Retina (tissue), 1 donor: ENCODE data around the gene NKAIN1.
"Not testable (repeated sequence)": the region's sequence is repeated elsewhere in the genome, so short reads cannot be mapped to it uniquely, and the experiment has no call there.

Source experiments
- DNase-seq: peaks from one replicate; pipeline ENCODE4 v3.0.0-alpha.2; 2016

The NKAIN1 gene

GRCh38 chr1:31193729-31194128 lies 46.0 kb downstream of the NKAIN1 start:
- DNase-seq = no peak

GRCh38 chr1:31191281-31191680 lies 48.4 kb downstream of the NKAIN1 start:
- DNase-seq = no peak

- DNase-seq = no peak
These were observed 49.7 kb downstream of the NKAIN1 start for GRCh38 chr1:31189696-31190674.

- peak; percentile 83 for DNase-seq
These were observed 55.6 kb downstream of the NKAIN1 start for GRCh38 chr1:31183927-31184554.

GRCh38 chr1:31183126-31183525 lies 56.6 kb downstream of the NKAIN1 start:
- DNase-seq = no peak

GRCh38 chr1:31182352-31182751 lies 57.3 kb downstream of the NKAIN1 start:
- peak; percentile 79 for DNase-seq

- DNase-seq = peak; percentile 88
These were observed 58.0 kb downstream of the NKAIN1 start for GRCh38 chr1:31181515-31182343.

GRCh38 chr1:31180338-31180737 lies 59.3 kb downstream of the NKAIN1 start:
- DNase-seq = no peak

GRCh38 chr1:31176291-31176690 lies 63.4 kb downstream of the NKAIN1 start:
- not testable (repeated sequence) for DNase-seq

- DNase-seq = no peak
These were observed 69.3 kb downstream of the NKAIN1 start for GRCh38 chr1:31170486-31170735.

- no peak for DNase-seq
These were observed 73.2 kb downstream of the NKAIN1 start for GRCh38 chr1:31166462-31166861.

- DNase-seq = no peak
These were observed 75.4 kb downstream of the NKAIN1 start for GRCh38 chr1:31164291-31164690.

GRCh38 chr1:31163866-31164265 lies 75.8 kb downstream of the NKAIN1 start:
- no peak for DNase-seq

GRCh38 chr1:31161571-31161970 lies 78.1 kb downstream of the NKAIN1 start:
- no peak for DNase-seq

GRCh38 chr1:31159869-31160611 lies 79.6 kb downstream of the NKAIN1 start:
- no peak for DNase-seq

GRCh38 chr1:31159323-31159722 lies 80.4 kb downstream of the NKAIN1 start:
- DNase-seq = no peak

GRCh38 chr1:31155216-31155806 lies 84.4 kb downstream of the NKAIN1 start:
- DNase-seq = peak; percentile 68

- peak; percentile 89 for DNase-seq
These were observed 85.0 kb downstream of the NKAIN1 start for GRCh38 chr1:31154632-31155215.

GRCh38 chr1:31154000-31154631 lies 85.6 kb downstream of the NKAIN1 start:
- no peak for DNase-seq

GRCh38 chr1:31153423-31153822 lies 86.3 kb downstream of the NKAIN1 start:
- DNase-seq = no peak

- no peak for DNase-seq
These were observed 87.4 kb downstream of the NKAIN1 start for GRCh38 chr1:31152181-31152795.
